IgD-negative memory B cell (primary cell): ENCODE data around the gene SLAMF6. TPM values are rescaled to one million over a fixed set of nuclear protein-coding genes. Genes with fewer than 3 reads are reported as not detected.
A peak's percentile ranks its signal among the peaks of the same experiment; 100 is the strongest.
"Not testable (repeated sequence)": the region's sequence is repeated elsewhere in the genome, so short reads cannot be mapped to it uniquely, and the experiment has no call there.

Experiments
- H3K27ac Mint-ChIP-seq, 3 donors: one replicate each; pipeline ENCODE4 v1.8.0; 2020 to 2022; ENCODE audit warnings: mild to moderate bottlenecking in 3 of 3, mixed read lengths in 3 of 3, moderate library complexity in 1 of 3
- H3K27me3 Mint-ChIP-seq: one replicate; pipeline ENCODE4 v1.8.0; 2021; ENCODE audit warnings: mixed read lengths
- H3K36me3 Mint-ChIP-seq: one replicate; pipeline ENCODE4 v1.8.0; 2020; ENCODE audit warnings: mild to moderate bottlenecking, mixed read lengths
- H3K4me1 Mint-ChIP-seq, 3 donors: one replicate each; pipeline ENCODE4 v1.8.0; 2020 to 2022; ENCODE audit warnings: mixed read lengths in 3 of 3, mild to moderate bottlenecking in 1 of 3
- H3K4me3 Mint-ChIP-seq, 4 donors: one replicate each; pipeline ENCODE4 v1.8.0; 2020 to 2022; ENCODE audit warnings: mild to moderate bottlenecking in 4 of 4, mixed read lengths in 4 of 4, moderate library complexity in 3 of 4
- H3K9me3 Mint-ChIP-seq, 3 donors: one replicate each; pipeline ENCODE4 v1.8.0; 2020 to 2021; ENCODE audit warnings: mixed read lengths in 3 of 3, mild to moderate bottlenecking in 1 of 3
- polyA plus RNA-seq: library from polyadenylated mRNA; unstranded; fragments of 300-500 nt; fragmentation: Illumina TruSeq; gene quantifications from one replicate; pipeline ENCODE4 v1.2.3, GENCODE V29; 2021

Gene SLAMF6
- polyA plus RNA-seq: 109 TPM

GRCh38 chr1:160522622-160523345 lies at the start of gene SLAMF6:
SLAMF6 (minus strand) TSS chr1:160523255; CDS start chr1:160523192, 63 bp downstream.
- no peaks in the 10 kb centered on the region for H3K27me3 Mint-ChIP-seq
- H3K4me1 Mint-ChIP-seq: peaks cover 46 to 49% (median 46%) of the 10 kb centered on the region in 3 donors
- H3K27ac Mint-ChIP-seq: peak within 1 kb of the TSS; percentile 50 to 95 (median 90)
- H3K4me3 Mint-ChIP-seq: peak within 1 kb of the TSS; percentile 93 to 99 (median 98)
- H3K36me3 Mint-ChIP-seq: no peaks in the 10 kb centered on the region
- H3K9me3 Mint-ChIP-seq: peaks cover 0 to 8% (median 5%) of the 10 kb centered on the region in 3 donors

GRCh38 chr1:160570840-160571239 lies 47.8 kb upstream of the SLAMF6 start:
- Mint-ChIP-seq H3K9me3 (peaks cover 0 to 3% (median 0%) of the 10 kb centered on the region in 3 donors), H3K27me3 (peaks cover 2% of the 10 kb centered on the region), H3K4me3 (no peak overlapping the region), H3K36me3 (peaks cover 7% of the 10 kb centered on the region), H3K4me1 (peaks cover 27 to 53% (median 45%) of the 10 kb centered on the region in 3 donors), H3K27ac (no peak overlapping the region)

- Mint-ChIP-seq H3K9me3 (peaks cover 0 to 3% (median 0%) of the 10 kb centered on the region in 3 donors), H3K27me3 (peaks cover 2% of the 10 kb centered on the region), H3K4me3 (peak overlapping the region in 2 of 4 donors; percentile 6 to 78), H3K27ac (no peak overlapping the region), H3K4me1 (peaks cover 22 to 43% (median 38%) of the 10 kb centered on the region in 3 donors), H3K36me3 (peaks cover 9% of the 10 kb centered on the region)
Observed at GRCh38 chr1:160569806-160570205, 46.8 kb upstream of the SLAMF6 start.

GRCh38 chr1:160567858-160568682 lies 45.0 kb upstream of the SLAMF6 start:
- H3K36me3 Mint-ChIP-seq: peaks cover 12% of the 10 kb centered on the region
- peaks cover 0 to 5% (median 3%) of the 10 kb centered on the region in 3 donors for H3K9me3 Mint-ChIP-seq
- peaks cover 2% of the 10 kb centered on the region for H3K27me3 Mint-ChIP-seq
- H3K27ac Mint-ChIP-seq: peak overlapping the region in 2 of 3 donors; percentile 1 to 23
- peaks cover 22 to 34% (median 31%) of the 10 kb centered on the region in 3 donors for H3K4me1 Mint-ChIP-seq
- peak overlapping the region in 1 of 4 donors; percentile 5 for H3K4me3 Mint-ChIP-seq

- Mint-ChIP-seq H3K27me3 (peaks cover 2% of the 10 kb centered on the region), H3K9me3 (peaks cover 1 to 10% (median 8%) of the 10 kb centered on the region in 3 donors), H3K27ac (peak overlapping the region in 1 of 3 donors; percentile 24), H3K4me3 (no peak overlapping the region), H3K36me3 (peaks cover 18% of the 10 kb centered on the region), H3K4me1 (peaks cover 22 to 35% (median 30%) of the 10 kb centered on the region in 3 donors)
Observed at GRCh38 chr1:160567341-160567740, 44.3 kb upstream of the SLAMF6 start.

GRCh38 chr1:160565564-160565963 lies 42.5 kb upstream of the SLAMF6 start:
- peaks cover 22% of the 10 kb centered on the region for H3K36me3 Mint-ChIP-seq

GRCh38 chr1:160563230-160563629 lies 40.2 kb upstream of the SLAMF6 start:
- H3K4me3 Mint-ChIP-seq: not testable (repeated sequence)

More at GRCh38 chr1:160565564-160565963, 42.5 kb upstream of the SLAMF6 start:
- Mint-ChIP-seq H3K27me3 (peaks cover 2% of the 10 kb centered on the region), H3K4me1 (peaks cover 23 to 32% (median 24%) of the 10 kb centered on the region in 3 donors), H3K4me3 (no peak overlapping the region), H3K27ac (no peak overlapping the region), H3K9me3 (peaks cover 1 to 10% (median 8%) of the 10 kb centered on the region in 3 donors)

GRCh38 chr1:160562745-160563144 lies 39.7 kb upstream of the SLAMF6 start:
- H3K36me3 Mint-ChIP-seq: peaks cover 24% of the 10 kb centered on the region
- peaks cover 1 to 12% (median 7%) of the 10 kb centered on the region in 3 donors for H3K9me3 Mint-ChIP-seq
- not testable (repeated sequence) for H3K27me3 Mint-ChIP-seq, H3K4me3 Mint-ChIP-seq
- H3K4me1 Mint-ChIP-seq: peaks cover 20 to 39% (median 24%) of the 10 kb centered on the region in 3 donors
- H3K27ac Mint-ChIP-seq: peak overlapping the region in 1 of 3 donors; percentile 32

More at GRCh38 chr1:160563230-160563629, 40.2 kb upstream of the SLAMF6 start:
- H3K27ac Mint-ChIP-seq: peak overlapping the region in 1 of 3 donors; percentile 6
- not testable (repeated sequence) for H3K27me3 Mint-ChIP-seq
- H3K36me3 Mint-ChIP-seq: peaks cover 24% of the 10 kb centered on the region
- peaks cover 1 to 12% (median 7%) of the 10 kb centered on the region in 3 donors for H3K9me3 Mint-ChIP-seq
- peaks cover 24 to 42% (median 29%) of the 10 kb centered on the region in 3 donors for H3K4me1 Mint-ChIP-seq

- Mint-ChIP-seq H3K4me1 (peaks cover 19 to 34% (median 23%) of the 10 kb centered on the region in 3 donors), H3K27ac (peak overlapping the region in 2 of 3 donors; percentile 26 to 44), H3K4me3 (no peak overlapping the region), H3K36me3 (peaks cover 24% of the 10 kb centered on the region), H3K27me3 (no peaks in the 10 kb centered on the region), H3K9me3 (peaks cover 1 to 12% (median 7%) of the 10 kb centered on the region in 3 donors)
Observed at GRCh38 chr1:160560806-160561205, 37.8 kb upstream of the SLAMF6 start.

- peaks cover 22% of the 10 kb centered on the region for H3K36me3 Mint-ChIP-seq
- H3K27me3 Mint-ChIP-seq: no peaks in the 10 kb centered on the region
- H3K4me1 Mint-ChIP-seq: peaks cover 16 to 34% (median 23%) of the 10 kb centered on the region in 3 donors
- no peak overlapping the region for H3K27ac Mint-ChIP-seq
- peak overlapping the region in 2 of 4 donors; percentile 2 to 77 for H3K4me3 Mint-ChIP-seq
- peaks cover 1 to 12% (median 7%) of the 10 kb centered on the region in 3 donors for H3K9me3 Mint-ChIP-seq
Observed at GRCh38 chr1:160560045-160560705, 37.1 kb upstream of the SLAMF6 start.

GRCh38 chr1:160559437-160559836 lies 36.4 kb upstream of the SLAMF6 start:
- not testable (repeated sequence) for H3K27me3 Mint-ChIP-seq
- H3K36me3 Mint-ChIP-seq: peaks cover 20% of the 10 kb centered on the region
- peaks cover 1 to 12% (median 7%) of the 10 kb centered on the region in 3 donors for H3K9me3 Mint-ChIP-seq
- H3K27ac Mint-ChIP-seq: peak overlapping the region in 1 of 3 donors; percentile 7
- H3K4me3 Mint-ChIP-seq: peak overlapping the region in 1 of 4 donors; percentile 65
- H3K4me1 Mint-ChIP-seq: peaks cover 16 to 32% (median 23%) of the 10 kb centered on the region in 3 donors

- Mint-ChIP-seq H3K36me3 (peaks cover 20% of the 10 kb centered on the region), H3K27ac (peak overlapping the region in 1 of 3 donors; percentile 63), H3K4me3 (peak overlapping the region in 3 of 4 donors; percentile 19 to 68 (median 30)), H3K27me3 (no peaks in the 10 kb centered on the region), H3K9me3 (peaks cover 1 to 12% (median 7%) of the 10 kb centered on the region in 3 donors), H3K4me1 (peaks cover 16 to 32% (median 23%) of the 10 kb centered on the region in 3 donors)
Observed at GRCh38 chr1:160558660-160559380, 35.8 kb upstream of the SLAMF6 start.

- Mint-ChIP-seq H3K36me3 (peaks cover 9% of the 10 kb centered on the region), H3K9me3 (no peaks in the 10 kb centered on the region), H3K4me3 (no peak overlapping the region), H3K4me1 (peaks cover 30 to 34% (median 32%) of the 10 kb centered on the region in 3 donors), H3K27ac (no peak overlapping the region), H3K27me3 (no peaks in the 10 kb centered on the region)
Observed at GRCh38 chr1:160553778-160554177, 30.7 kb upstream of the SLAMF6 start.

GRCh38 chr1:160552425-160552824 lies 29.4 kb upstream of the SLAMF6 start:
- Mint-ChIP-seq H3K4me1 (peaks cover 37 to 42% (median 42%) of the 10 kb centered on the region in 3 donors), H3K27ac (no peak overlapping the region)

More at GRCh38 chr1:160552425-160552824, 29.4 kb upstream of the SLAMF6 start:
- Mint-ChIP-seq H3K4me3 (no peak overlapping the region), H3K9me3 (no peaks in the 10 kb centered on the region), H3K27me3 (no peaks in the 10 kb centered on the region), H3K36me3 (peaks cover 7% of the 10 kb centered on the region)
